IMR-90 (cell line): ENCODE data around the gene PLXDC1. TPM values are rescaled to one million over a fixed set of nuclear protein-coding genes. Genes with fewer than 3 reads are reported as not detected.

Experiments
- ATAC-seq: fragments of 200-7000 bp; cut with Tn5 transposase; 2 replicates; pipeline ENCODE4 v1.9.1; 2020; ENCODE audit warnings: low read depth, mild to moderate bottlenecking, moderate library complexity
- BruUV-seq: library from RNA; stranded (reverse); fragments of 400-500 nt; replicated peaks from 2 replicates; lab custom pipeline; 2021; lab: Mats Ljungman, UMichigan
- CTCF ChIA-PET: fragments of 300-600 bp; formaldehyde crosslinking; extraction: SDS; loops from one replicate; lab custom pipeline; 2021; ENCODE audit warnings: antibody characterized with exemption; lab: Yijun Ruan, JAX
- POLR2A ChIA-PET: fragments of 300-600 bp; sonication (Branson Sonifier 250); formaldehyde crosslinking; loops from one replicate; lab custom pipeline; 2022; ENCODE audit warnings: antibody characterized with exemption; ENCODE audit not compliant: unreplicated experiment; lab: Charles Lee
- DNase-seq: peaks from one replicate; pipeline ENCODE4 v3.0.0; 2013
- H2AFZ ChIP-seq: replicated peaks from 2 replicates; pipeline ENCODE3; 2013; ENCODE audit warnings: low read length, mild to moderate bottlenecking; ENCODE audit not compliant: poor library complexity
- H2AK5ac ChIP-seq: 2 replicates; pipeline ENCODE4 v1.6.1; 2013; ENCODE audit warnings: low read depth, low read length, inconsistent platforms
- H2AK9ac ChIP-seq: replicated peaks from 2 replicates; pipeline ENCODE3; 2013; ENCODE audit warnings: mild to moderate bottlenecking, low read depth, low read length, moderate library complexity; ENCODE audit not compliant: poor library complexity
- H2BK120ac ChIP-seq: 2 replicates; pipeline ENCODE4 v1.6.1; 2013; ENCODE audit warnings: low read depth, low read length, inconsistent platforms
- H2BK15ac ChIP-seq: 3 replicates; pipeline ENCODE4 v1.6.1; 2013; ENCODE audit warnings: low read depth, low read length, inconsistent platforms
- H2BK20ac ChIP-seq: 2 replicates; pipeline ENCODE4 v1.6.1; 2013; ENCODE audit warnings: low read depth, mild to moderate bottlenecking, inconsistent platforms, low read length, moderate library complexity
- H2BK5ac ChIP-seq: 2 replicates; pipeline ENCODE4 v1.6.1; 2013; ENCODE audit warnings: mild to moderate bottlenecking, low read depth, low read length, inconsistent platforms; ENCODE audit not compliant: poor library complexity, severe bottlenecking
- H3K14ac ChIP-seq: replicated peaks from 2 replicates; pipeline ENCODE4 v1.6.1; 2013; ENCODE audit warnings: low read depth, low read length, inconsistent platforms
- H3K18ac ChIP-seq: 2 replicates; pipeline ENCODE4 v1.6.1; 2013; ENCODE audit warnings: low read depth, low read length, control low read depth
- H3K23ac ChIP-seq: 2 replicates; pipeline ENCODE4 v1.6.1; 2013; ENCODE audit warnings: low read depth, low read length, inconsistent platforms
- H3K27ac ChIP-seq: 2 replicates; pipeline ENCODE4 v1.5.1; 2013; ENCODE audit warnings: mild to moderate bottlenecking, control low read depth, low read length; ENCODE audit not compliant: insufficient read depth
- H3K27me3 ChIP-seq: 2 replicates; pipeline ENCODE4 v1.6.1; 2013; ENCODE audit warnings: low read length; ENCODE audit not compliant: control insufficient read depth, insufficient read depth
- H3K36me3 ChIP-seq: 2 replicates; pipeline ENCODE4 v1.6.1; 2013; ENCODE audit warnings: low read length, mixed read lengths; ENCODE audit not compliant: control insufficient read depth, insufficient read depth
- H3K4ac ChIP-seq: 2 replicates; pipeline ENCODE4 v1.6.1; 2013; ENCODE audit warnings: low read depth, low read length, inconsistent platforms
- H3K4me1 ChIP-seq: 2 replicates; pipeline ENCODE4 v1.6.1; 2013; ENCODE audit warnings: low read length, mixed read lengths; ENCODE audit not compliant: control insufficient read depth, insufficient read depth
- H3K4me2 ChIP-seq: 2 replicates; pipeline ENCODE4 v1.6.1; 2013; ENCODE audit warnings: low read depth, mild to moderate bottlenecking, control low read depth, low read length, moderate library complexity
- H3K4me3 ChIP-seq: 2 replicates; pipeline ENCODE4 v1.5.1; 2013; ENCODE audit warnings: low read depth, mild to moderate bottlenecking, control low read depth, low read length, moderate library complexity; ENCODE audit not compliant: insufficient read depth
- H3K56ac ChIP-seq: 2 replicates; pipeline ENCODE4 v1.6.1; 2013; ENCODE audit warnings: low read length, inconsistent platforms; ENCODE audit not compliant: insufficient read depth; ENCODE audit errors: extremely low read depth
- H3K79me1 ChIP-seq, 2 experiments: 2 replicates each; pipeline ENCODE4 v1.6.1; 2013; ENCODE audit warnings: low read length in 2 of 2, inconsistent platforms in 1 of 2, low read depth in 1 of 2
- H3K9ac ChIP-seq: 2 replicates; pipeline ENCODE4 v1.6.1; 2013; ENCODE audit warnings: low read depth, low read length, control low read depth
- H3K9me1 ChIP-seq: 2 replicates; pipeline ENCODE4 v1.6.1; 2013; ENCODE audit warnings: low read length, inconsistent platforms; ENCODE audit not compliant: insufficient read depth
- H3K9me3 ChIP-seq: 2 replicates; pipeline ENCODE4 v1.6.1; 2013; ENCODE audit warnings: low read length; ENCODE audit not compliant: control insufficient read depth, insufficient read depth
- H4K20me1 ChIP-seq: 2 replicates; pipeline ENCODE4 v1.6.1; 2013; ENCODE audit warnings: low read length, inconsistent platforms; ENCODE audit not compliant: insufficient read depth
- H4K5ac ChIP-seq: 2 replicates; pipeline ENCODE4 v1.6.1; 2013; ENCODE audit warnings: mild to moderate bottlenecking, low read depth, low read length, control low read depth
- H4K8ac ChIP-seq, 2 experiments: 2 replicates each; pipeline ENCODE4 v1.6.1; 2013; ENCODE audit warnings: low read depth in 2 of 2, low read length in 2 of 2, control low read depth in 1 of 2, inconsistent platforms in 1 of 2
- H4K91ac ChIP-seq: 2 replicates; pipeline ENCODE4 v1.6.1; 2013; ENCODE audit warnings: low read depth, low read length, inconsistent platforms; ENCODE audit not compliant: insufficient read depth
- BHLHE40 ChIP-seq: fragments of 150-350 bp; IDR thresholded peaks from 2 replicates; pipeline ENCODE4 v1.6.1; 2016; ENCODE audit warnings: mild to moderate bottlenecking, low read depth, low read length
- CEBPB ChIP-seq: IDR thresholded peaks from 2 replicates; pipeline ENCODE4 v1.6.1; 2012; ENCODE audit warnings: low read depth, low read length, improper control_type of control experiment
- ELK1 ChIP-seq: fragments of 150-350 bp; IDR thresholded peaks from 2 replicates; pipeline ENCODE4 v1.6.1; 2016; ENCODE audit warnings: low read depth, mild to moderate bottlenecking, low read length, moderate library complexity, borderline replicate concordance
- FOS ChIP-seq: fragments of 150-350 bp; IDR thresholded peaks from 2 replicates; pipeline ENCODE4 v1.6.1; 2016; ENCODE audit warnings: low read depth, low read length
- MAFK ChIP-seq: IDR thresholded peaks from 2 replicates; pipeline ENCODE4 v1.6.1; 2012; ENCODE audit warnings: low read depth, low read length, improper control_type of control experiment
- MAZ ChIP-seq: IDR thresholded peaks from 2 replicates; pipeline ENCODE4 v1.6.1; 2012; ENCODE audit warnings: low read depth, mild to moderate bottlenecking, low read length, improper control_type of control experiment, moderate library complexity, borderline replicate concordance
- MXI1 ChIP-seq: IDR thresholded peaks from 2 replicates; pipeline ENCODE4 v1.6.1; 2012; ENCODE audit warnings: low read depth, mild to moderate bottlenecking, low read length, moderate library complexity, borderline replicate concordance
- NFE2L2 ChIP-seq: fragments of 150-350 bp; IDR thresholded peaks from 2 replicates; pipeline ENCODE4 v1.6.1; 2016; ENCODE audit warnings: low read depth, mild to moderate bottlenecking, low read length
- POLR2A ChIP-seq: IDR thresholded peaks from 2 replicates; pipeline ENCODE4 v1.6.1; 2012; ENCODE audit warnings: mild to moderate bottlenecking, low read depth, low read length
- RAD21 ChIP-seq: IDR thresholded peaks from 2 replicates; pipeline ENCODE4 v1.6.1; 2012; ENCODE audit warnings: low read length, improper control_type of control experiment
- RCOR1 ChIP-seq: IDR thresholded peaks from 2 replicates; pipeline ENCODE4 v1.6.1; 2012; ENCODE audit warnings: mild to moderate bottlenecking, low read length, improper control_type of control experiment; ENCODE audit not compliant: insufficient replicate concordance
- RFX5 ChIP-seq: IDR thresholded peaks from 2 replicates; pipeline ENCODE4 v1.8.0; 2012; ENCODE audit warnings: low read depth, mild to moderate bottlenecking, low read length, moderate library complexity
- WGBS, 2 experiments: methylation state at CpG; one replicate each; pipeline versions ENCODE4 v1.1.5 to v1.1.7; 2013; ENCODE audit warnings: missing lambda C conversion rate in 2 of 2; ENCODE audit not compliant: insufficient read length in 1 of 2; ENCODE audit errors: extremely low coverage in 2 of 2; 5-methylcytosine and 5-hydroxymethylcytosine counted together
- dilution Hi-C: fragments of 300-500 bp; cut with HindIII; formaldehyde crosslinking; loops from one replicate; pipeline ENCODE4 v1.14.3; 2018; ENCODE audit warnings: low sequenced_read_pairs; ENCODE audit not compliant: unreplicated experiment
- in situ Hi-C: fragments of 300-500 bp; cut with MboI; formaldehyde crosslinking; loops from 3 replicates; pipeline ENCODE4 v1.14.3; 2019; ENCODE audit warnings: low sequenced_read_pairs, inconsistent platforms, mixed read lengths
- intact Hi-C: fragments of 100-400 bp; cut with micrococcal nuclease; formaldehyde crosslinking; loops from 2 replicates; pipeline ENCODE4 v1.10.0; 2022
- polyA plus RNA-seq, 3 experiments: library from polyadenylated mRNA; depleted of rRNA; stranded (reverse); fragments of >200 nt; gene quantifications; 2 replicates each; pipeline ENCODE4 v1.2.3, GENCODE V29; 2012; ENCODE audit warnings: low replicate concordance in 1 of 3
- total RNA-seq: library from RNA; depleted of rRNA; stranded (reverse); fragments of >200 nt; gene quantifications from 2 replicates; pipeline ENCODE4 v1.2.3, GENCODE V29; 2012

PLXDC1 gene
- total and polyA plus RNA-seq, 2 of the 4 experiments (the other 2 are of a cell fraction) = under 0.01 to 0.50 TPM

- H3K9me3 ChIP-seq = peaks cover 2% of the 10 kb centered on the region; the same call in 1 of the 2 replicates
- no TSS peak for BruUV-seq
- no peak overlapping the region for H3K56ac ChIP-seq
- H3K18ac ChIP-seq = no peak overlapping the region
- no peak overlapping the region for H4K5ac ChIP-seq
- H2AK5ac ChIP-seq = no peak overlapping the region
- H2BK5ac ChIP-seq = no peak overlapping the region
- in situ Hi-C loops = no loop called here
- H3K4me3 ChIP-seq = no peak overlapping the region; the same call in 1 of the 2 replicates
- H3K27ac ChIP-seq = no peak overlapping the region
- H3K9me1 ChIP-seq = no peaks in the 10 kb centered on the region
- no peak overlapping the region for H2BK15ac ChIP-seq
- H2BK120ac ChIP-seq = no peak overlapping the region
- DNase-seq (no peak), ATAC-seq (peak; percentile 32; the same call in 1 of the 2 replicates)
- H3K4me2 ChIP-seq = no peak overlapping the region
- TF ChIP-seq ELK1 = no peak
- no peak for TF ChIP-seq CEBPB
- no peak for TF ChIP-seq MAFK
- no peak for TF ChIP-seq BHLHE40
- TF ChIP-seq MAZ = no peak
- no peak for TF ChIP-seq POLR2A
- no peak for TF ChIP-seq FOS
- TF ChIP-seq NFE2L2 = no peak
- TF ChIP-seq MXI1 = no peak
- TF ChIP-seq RFX5 = no peak
- TF ChIP-seq RCOR1 = no peak
- TF ChIP-seq RAD21 = no peak
- H3K36me3 ChIP-seq = no peaks in the 10 kb centered on the region
- H3K4ac ChIP-seq = no peak overlapping the region
- no peak overlapping the region for H4K8ac ChIP-seq
- dilution Hi-C loops = no loop called here
- POLR2A ChIA-PET = no interaction called here
- H4K91ac ChIP-seq = no peak overlapping the region
- H3K4me1 ChIP-seq = no peaks in the 10 kb centered on the region
- no peak overlapping the region for H2AK9ac ChIP-seq
- no peaks in the 10 kb centered on the region for H4K20me1 ChIP-seq
- no peak overlapping the region for H3K14ac ChIP-seq
- intact Hi-C loops = no loop called here
- H2AFZ ChIP-seq = no peak overlapping the region
- no peak overlapping the region for H3K23ac ChIP-seq
- WGBS, 2 experiments = 10% methylated on average over 10 of the region's 21 CpGs; no CpG with 5 or more reads in 1 of the 2 experiments
- H3K9ac ChIP-seq = no peak overlapping the region
- H2BK20ac ChIP-seq = no peak overlapping the region
- H3K27me3 ChIP-seq = peaks cover 74% of the 10 kb centered on the region
- CTCF ChIA-PET = no interaction called here
- no peaks in the 10 kb centered on the region for H3K79me1 ChIP-seq
These were observed 123.9 kb downstream of the PLXDC1 start for GRCh38 chr17:39027455-39028035.
